Naive B cell (primary cell): ENCODE data around the gene C1QL2. TPM values are rescaled to one million over a fixed set of nuclear protein-coding genes. Genes with fewer than 3 reads are reported as not detected.
A peak's percentile ranks its signal among the peaks of the same experiment; 100 is the strongest.

Experiments used
- ATAC-seq, 2 donors: fragments of 150-1000 bp; cut with Tn5 transposase; 2 replicates each; pipeline ENCODE4 v1.10.0; 2021; ENCODE audit warnings: low read depth in 2 of 2, mild to moderate bottlenecking in 2 of 2, moderate library complexity in 2 of 2
- DNase-seq: peaks from one replicate; pipeline ENCODE4 v3.0.0; 2022
- H3K27ac Mint-ChIP-seq, 6 donors: one replicate each; pipeline ENCODE4 v1.8.0; 2020 to 2022; ENCODE audit warnings: mild to moderate bottlenecking in 6 of 6, mixed read lengths in 6 of 6, moderate library complexity in 5 of 6, inconsistent platforms in 2 of 6
- H3K27me3 Mint-ChIP-seq, 3 donors: one replicate each; pipeline ENCODE4 v1.8.0; 2021 to 2022; ENCODE audit warnings: mixed read lengths in 3 of 3, mild to moderate bottlenecking in 1 of 3
- H3K36me3 Mint-ChIP-seq, 2 donors: one replicate each; pipeline ENCODE4 v1.8.0; 2020 to 2022; ENCODE audit warnings: mixed read lengths in 2 of 2, inconsistent platforms in 1 of 2, mild to moderate bottlenecking in 1 of 2
- H3K4me1 Mint-ChIP-seq, 3 donors: one replicate each; pipeline ENCODE4 v1.8.0; 2020 to 2022; ENCODE audit warnings: mixed read lengths in 3 of 3, inconsistent platforms in 1 of 3, mild to moderate bottlenecking in 1 of 3, moderate library complexity in 1 of 3
- H3K4me3 Mint-ChIP-seq, 8 donors: one replicate each; pipeline ENCODE4 v1.8.0; 2020 to 2022; ENCODE audit warnings: mild to moderate bottlenecking in 8 of 8, mixed read lengths in 8 of 8, moderate library complexity in 8 of 8, inconsistent platforms in 2 of 8
- H3K9me3 Mint-ChIP-seq, 7 donors: one replicate each; pipeline ENCODE4 v1.8.0; 2020 to 2022; ENCODE audit warnings: mixed read lengths in 7 of 7, mild to moderate bottlenecking in 5 of 7, inconsistent platforms in 2 of 7, moderate library complexity in 1 of 7
- polyA plus RNA-seq, 6 donors: library from polyadenylated mRNA; unstranded; fragments of 300-500 nt; fragmentation: Illumina TruSeq; gene quantifications; one replicate each; pipeline ENCODE4 v1.2.3, GENCODE V29; 2021; ENCODE audit warnings: low read depth in 6 of 6

The C1QL2 gene
- polyA plus RNA-seq, 6 donors from 2014 or later = not detected

GRCh38 chr2:119174216-119174992 lies 15.9 kb upstream of the C1QL2 start:
- no peaks in the 10 kb centered on the region for H3K9me3 Mint-ChIP-seq
- peaks cover 0 to 7% (median 2%) of the 10 kb centered on the region in 3 donors for H3K27me3 Mint-ChIP-seq
- no peaks in the 10 kb centered on the region for H3K36me3 Mint-ChIP-seq
- H3K4me3 Mint-ChIP-seq = no peak overlapping the region
- DNase-seq (peak; percentile 21), ATAC-seq (peak in 1 of 2 donors; percentile 44)
- H3K27ac Mint-ChIP-seq = no peak overlapping the region
- H3K4me1 Mint-ChIP-seq = no peaks in the 10 kb centered on the region

- Mint-ChIP-seq H3K9me3 (no peaks in the 10 kb centered on the region), H3K4me3 (no peak overlapping the region), H3K27ac (peak overlapping the region in 1 of 6 donors; percentile 76), H3K27me3 (peaks cover 0 to 11% (median 10%) of the 10 kb centered on the region in 3 donors), H3K36me3 (no peaks in the 10 kb centered on the region), H3K4me1 (no peaks in the 10 kb centered on the region)
- ATAC-seq = no peak
- DNase-seq = no peak
Observed at GRCh38 chr2:119173556-119174060, 15.1 kb upstream of the C1QL2 start.

GRCh38 chr2:119170504-119170903 lies 12.0 kb upstream of the C1QL2 start:
- Mint-ChIP-seq H3K27me3 (peaks cover 17 to 37% (median 18%) of the 10 kb centered on the region in 3 donors), H3K36me3 (no peaks in the 10 kb centered on the region), H3K27ac (no peak overlapping the region), H3K4me3 (no peak overlapping the region), H3K4me1 (no peaks in the 10 kb centered on the region), H3K9me3 (peaks cover 0 to 4% (median 0%) of the 10 kb centered on the region in 7 donors)
- DNase-seq = no peak
- ATAC-seq = no peak

- ATAC-seq = no peak
- Mint-ChIP-seq H3K27me3 (peaks cover 17 to 37% (median 26%) of the 10 kb centered on the region in 3 donors), H3K4me1 (no peaks in the 10 kb centered on the region), H3K36me3 (no peaks in the 10 kb centered on the region), H3K9me3 (peaks cover 0 to 4% (median 0%) of the 10 kb centered on the region in 7 donors), H3K4me3 (no peak overlapping the region), H3K27ac (no peak overlapping the region)
- no peak for DNase-seq
Observed at GRCh38 chr2:119169717-119170116, 11.2 kb upstream of the C1QL2 start.

- H3K9me3 Mint-ChIP-seq = peaks cover 0 to 11% (median 0%) of the 10 kb centered on the region in 7 donors
- peaks cover 0 to 5% (median 4%) of the 10 kb centered on the region in 3 donors for H3K4me1 Mint-ChIP-seq
- H3K27me3 Mint-ChIP-seq = peaks cover 59 to 68% (median 63%) of the 10 kb centered on the region in 3 donors
- no peak for ATAC-seq
- DNase-seq = no peak
- H3K27ac Mint-ChIP-seq = no peak overlapping the region
- H3K36me3 Mint-ChIP-seq = no peaks in the 10 kb centered on the region
- H3K4me3 Mint-ChIP-seq = no peak overlapping the region
Observed at GRCh38 chr2:119160361-119160990, 1.9 kb upstream of the C1QL2 start.

GRCh38 chr2:119157850-119158511 lies 570 bp downstream of the C1QL2 start:
- Mint-ChIP-seq H3K27me3 (peaks cover 63 to 83% (median 71%) of the 10 kb centered on the region in 3 donors), H3K4me1 (peaks cover 0 to 5% (median 4%) of the 10 kb centered on the region in 3 donors), H3K36me3 (peaks cover 0 to under 1% of the 10 kb centered on the region in 2 donors), H3K27ac (no peak overlapping the region), H3K9me3 (peaks cover 0 to 7% (median 0%) of the 10 kb centered on the region in 7 donors), H3K4me3 (no peak overlapping the region)
- ATAC-seq = no peak
- no peak for DNase-seq

GRCh38 chr2:119156891-119157773 lies 1.4 kb downstream of the C1QL2 start:
- Mint-ChIP-seq H3K27ac (no peak overlapping the region), H3K4me1 (peaks cover 0 to 5% (median 4%) of the 10 kb centered on the region in 3 donors)

GRCh38 chr2:119156105-119156890 lies 2.3 kb downstream of the C1QL2 start:
- Mint-ChIP-seq H3K4me1 (peaks cover 0 to 5% (median 4%) of the 10 kb centered on the region in 3 donors), H3K9me3 (peaks cover 0 to 2% (median 0%) of the 10 kb centered on the region in 7 donors), H3K4me3 (no peak overlapping the region), H3K36me3 (peaks cover 0 to 4% of the 10 kb centered on the region in 2 donors), H3K27ac (no peak overlapping the region), H3K27me3 (peaks cover 61 to 80% (median 73%) of the 10 kb centered on the region in 3 donors)
- no peak for DNase-seq
- ATAC-seq = no peak

More at GRCh38 chr2:119156891-119157773, 1.4 kb downstream of the C1QL2 start:
- peaks cover 0 to 4% of the 10 kb centered on the region in 2 donors for H3K36me3 Mint-ChIP-seq
- peaks cover 0 to 2% (median 0%) of the 10 kb centered on the region in 7 donors for H3K9me3 Mint-ChIP-seq
- ATAC-seq = no peak
- DNase-seq = no peak
- peaks cover 63 to 83% (median 71%) of the 10 kb centered on the region in 3 donors for H3K27me3 Mint-ChIP-seq
- H3K4me3 Mint-ChIP-seq = no peak overlapping the region

GRCh38 chr2:119155633-119156032 lies 2.9 kb downstream of the C1QL2 start:
- ATAC-seq = no peak
- DNase-seq = no peak
- Mint-ChIP-seq H3K9me3 (peaks cover 0 to 2% (median 0%) of the 10 kb centered on the region in 7 donors), H3K27ac (no peak overlapping the region), H3K27me3 (peaks cover 58 to 77% (median 75%) of the 10 kb centered on the region in 3 donors), H3K36me3 (peaks cover 0 to 4% of the 10 kb centered on the region in 2 donors), H3K4me1 (peaks cover 0 to 5% (median 4%) of the 10 kb centered on the region in 3 donors), H3K4me3 (no peak overlapping the region)

- Mint-ChIP-seq H3K4me1 (peaks cover 0 to 5% (median 4%) of the 10 kb centered on the region in 3 donors), H3K9me3 (peaks cover 0 to 2% (median 0%) of the 10 kb centered on the region in 7 donors), H3K4me3 (no peak overlapping the region), H3K27me3 (peaks cover 51 to 79% (median 61%) of the 10 kb centered on the region in 3 donors), H3K27ac (no peak overlapping the region), H3K36me3 (peaks cover 0 to 4% of the 10 kb centered on the region in 2 donors)
- DNase-seq (no peak), ATAC-seq (no peak)
Observed at GRCh38 chr2:119154076-119154475, 4.5 kb downstream of the C1QL2 start.

GRCh38 chr2:119149611-119150010 lies 8.9 kb downstream of the C1QL2 start:
- Mint-ChIP-seq H3K27ac (no peak overlapping the region), H3K36me3 (peaks cover 0 to 4% of the 10 kb centered on the region in 2 donors), H3K4me3 (no peak overlapping the region), H3K9me3 (no peaks in the 10 kb centered on the region), H3K27me3 (peaks cover 34 to 68% (median 46%) of the 10 kb centered on the region in 3 donors), H3K4me1 (no peaks in the 10 kb centered on the region)
- ATAC-seq = no peak
- DNase-seq = no peak
